PFSK-1 (cell line): ENCODE results near the gene TCF7L1.
A peak's percentile ranks its signal among the peaks of the same experiment; 100 is the strongest.

Experiments
- FOXP2 ChIP-seq: optimal IDR thresholded peaks from 2 replicates; pipeline ENCODE3; 2011; ENCODE audit warnings: borderline replicate concordance, control low read depth, inconsistent platforms; ENCODE audit not compliant: insufficient read depth; ENCODE audit errors: extremely low read length, extremely low read depth
- POLR2AphosphoS5 ChIP-seq: IDR thresholded peaks from 2 replicates; pipeline ENCODE4 v1.6.1; 2012; ENCODE audit warnings: low read depth, mild to moderate bottlenecking, control low read depth, low read length, moderate library complexity
- SIN3A ChIP-seq: IDR thresholded peaks from 2 replicates; pipeline ENCODE4 v1.6.1; 2012; ENCODE audit warnings: mild to moderate bottlenecking, low read length, moderate library complexity, borderline replicate concordance; ENCODE audit not compliant: insufficient read depth
- TAF1 ChIP-seq: IDR thresholded peaks from 2 replicates; pipeline ENCODE4 v1.6.1; 2012; ENCODE audit warnings: low read length, control low read depth, borderline replicate concordance; ENCODE audit not compliant: insufficient read depth
- TF ChIP-seq, protein P1 (sequence below), 2 experiments: IDR thresholded peaks; 2 replicates each; pipeline versions ENCODE4 v1.6.1 to v1.8.0; 2011 to 2012; ENCODE audit warnings: low read depth in 2 of 2, low read length in 2 of 2, control low read depth in 1 of 2, inconsistent platforms in 1 of 2, mild to moderate bottlenecking in 1 of 2, moderate library complexity in 1 of 2; ENCODE audit not compliant: insufficient read depth in 1 of 2

TCF7L1 gene

GRCh38 chr2:85342156-85342555 lies 209.0 kb downstream of the TCF7L1 start:
- TF ChIP-seq, protein P1, sequence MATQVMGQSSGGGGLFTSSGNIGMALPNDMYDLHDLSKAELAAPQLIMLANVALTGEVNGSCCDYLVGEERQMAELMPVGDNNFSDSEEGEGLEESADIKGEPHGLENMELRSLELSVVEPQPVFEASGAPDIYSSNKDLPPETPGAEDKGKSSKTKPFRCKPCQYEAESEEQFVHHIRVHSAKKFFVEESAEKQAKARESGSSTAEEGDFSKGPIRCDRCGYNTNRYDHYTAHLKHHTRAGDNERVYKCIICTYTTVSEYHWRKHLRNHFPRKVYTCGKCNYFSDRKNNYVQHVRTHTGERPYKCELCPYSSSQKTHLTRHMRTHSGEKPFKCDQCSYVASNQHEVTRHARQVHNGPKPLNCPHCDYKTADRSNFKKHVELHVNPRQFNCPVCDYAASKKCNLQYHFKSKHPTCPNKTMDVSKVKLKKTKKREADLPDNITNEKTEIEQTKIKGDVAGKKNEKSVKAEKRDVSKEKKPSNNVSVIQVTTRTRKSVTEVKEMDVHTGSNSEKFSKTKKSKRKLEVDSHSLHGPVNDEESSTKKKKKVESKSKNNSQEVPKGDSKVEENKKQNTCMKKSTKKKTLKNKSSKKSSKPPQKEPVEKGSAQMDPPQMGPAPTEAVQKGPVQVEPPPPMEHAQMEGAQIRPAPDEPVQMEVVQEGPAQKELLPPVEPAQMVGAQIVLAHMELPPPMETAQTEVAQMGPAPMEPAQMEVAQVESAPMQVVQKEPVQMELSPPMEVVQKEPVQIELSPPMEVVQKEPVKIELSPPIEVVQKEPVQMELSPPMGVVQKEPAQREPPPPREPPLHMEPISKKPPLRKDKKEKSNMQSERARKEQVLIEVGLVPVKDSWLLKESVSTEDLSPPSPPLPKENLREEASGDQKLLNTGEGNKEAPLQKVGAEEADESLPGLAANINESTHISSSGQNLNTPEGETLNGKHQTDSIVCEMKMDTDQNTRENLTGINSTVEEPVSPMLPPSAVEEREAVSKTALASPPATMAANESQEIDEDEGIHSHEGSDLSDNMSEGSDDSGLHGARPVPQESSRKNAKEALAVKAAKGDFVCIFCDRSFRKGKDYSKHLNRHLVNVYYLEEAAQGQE (IDR thresholded peaks at IDR 0.05; ENCODE audit: insufficient read depth in 1 of 2, low read depth in 2 of 2, low read length in 2 of 2): no peak
- TF ChIP-seq POLR2AphosphoS5 (no peak), FOXP2 (no peak), TAF1 (no peak), SIN3A (no peak)

- TF ChIP-seq, protein P1 (IDR thresholded peaks at IDR 0.05; ENCODE audit: insufficient read depth in 1 of 2, low read depth in 2 of 2, low read length in 2 of 2): no peak
- TF ChIP-seq POLR2AphosphoS5 (no peak), FOXP2 (no peak), SIN3A (no peak), TAF1 (no peak)
These were observed 211.3 kb downstream of the TCF7L1 start for GRCh38 chr2:85344356-85344954.

DNA sequence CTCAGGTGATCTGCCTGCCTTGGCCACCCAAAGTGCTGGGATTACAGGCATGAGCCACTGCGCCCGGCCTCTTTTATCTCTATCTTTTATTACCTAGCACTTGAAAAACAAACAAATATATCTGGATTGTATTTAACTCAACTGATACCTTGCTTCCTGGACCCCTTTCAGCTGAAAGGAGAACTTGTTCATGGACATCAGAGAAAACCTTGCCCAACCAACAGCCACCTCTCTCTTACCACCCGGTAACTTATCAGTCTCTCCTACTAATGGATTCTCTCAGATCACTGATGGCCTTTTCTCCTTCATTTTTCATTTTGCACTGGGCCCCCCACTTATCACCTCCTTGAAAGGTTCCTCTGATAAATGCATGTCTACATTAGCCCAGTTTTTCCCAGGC lies 214.4 kb downstream of the TCF7L1 start:
- TF ChIP-seq FOXP2: no peak

DNA sequence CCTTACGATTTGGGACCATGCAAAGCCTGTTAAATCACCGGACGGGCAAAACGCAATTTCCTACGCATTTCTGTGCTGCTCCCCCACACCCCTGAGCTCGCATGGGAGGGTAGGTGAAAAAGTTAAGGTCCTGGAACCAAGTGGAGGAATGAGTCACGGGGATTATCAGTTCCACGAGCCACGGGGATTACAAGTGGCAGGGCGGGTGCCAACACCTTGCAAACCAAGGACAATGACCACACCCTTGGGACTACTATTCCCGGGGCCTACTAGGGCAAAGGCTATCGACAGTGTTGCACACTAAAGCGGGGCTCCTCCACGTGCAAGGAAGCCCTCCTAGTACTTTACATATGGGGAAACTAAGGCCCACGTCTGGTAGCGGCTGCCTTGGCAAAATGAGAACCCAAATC lies 220.7 kb downstream of the TCF7L1 start:
- TF ChIP-seq SIN3A (0 out of 2 replicates have a peak, but pooled peaks have one; percentile 16), FOXP2 (no peak)

GRCh38 chr2:85354286-85355072 lies 221.3 kb downstream of the TCF7L1 start, which contains the start of the genes ELMOD3 and RETSAT:
Gene ELMOD3 (plus strand): TSS chr2:85354769. CDS start chr2:85357199, 2,430 bp downstream.
Gene RETSAT (minus strand): TSS chr2:85354528. CDS start chr2:85354507, 21 bp downstream.
- TF ChIP-seq SIN3A: no peak; the same call in 1 of the 2 replicates
- peak; percentile 98 for TF ChIP-seq POLR2AphosphoS5
- TF ChIP-seq, protein P1 (IDR thresholded peaks at IDR 0.05; ENCODE audit: insufficient read depth in 1 of 2, low read depth in 2 of 2, low read length in 2 of 2): peak; percentile 66 to 76
- TF ChIP-seq FOXP2: peak; percentile 87
- TF ChIP-seq TAF1: peak; percentile 99

DNA sequence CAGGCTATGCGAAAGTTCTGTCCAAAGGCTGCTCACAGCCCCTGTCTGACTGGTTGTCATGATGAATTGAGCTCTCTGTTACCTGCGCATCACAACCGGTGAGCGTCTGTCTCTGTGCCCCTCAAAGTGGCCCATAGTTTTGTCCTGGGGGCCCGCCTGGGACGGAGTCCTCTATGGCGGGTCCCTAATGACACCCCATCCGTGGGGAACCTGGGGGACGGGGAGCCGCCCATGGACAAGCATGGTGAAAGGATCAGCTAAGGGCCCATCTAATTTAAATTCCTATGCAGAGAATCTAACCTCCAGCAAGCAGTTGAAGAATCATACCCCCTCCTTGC lies 221.8 kb downstream of the TCF7L1 start:
- no peak for TF ChIP-seq SIN3A
- no peak for TF ChIP-seq POLR2AphosphoS5
- TF ChIP-seq, protein P1 (IDR thresholded peaks at IDR 0.05; ENCODE audit: insufficient read depth in 1 of 2, low read depth in 2 of 2, low read length in 2 of 2): no peak
- TF ChIP-seq TAF1: no peak
- no peak for TF ChIP-seq FOXP2
